SK-N-MC (cell line): ENCODE measurements around the gene CALD1.

ENCODE experiments used
- EZH2 ChIP-seq: fragments of 200-600 bp; sonication (generic); IDR thresholded peaks from one replicate; pipeline ENCODE4 v1.6.1; 2017; ENCODE audit warnings: antibody characterized with exemption
- POLR2AphosphoS5 ChIP-seq: IDR thresholded peaks from 2 replicates; pipeline ENCODE4 v1.6.1; 2012; ENCODE audit warnings: mild to moderate bottlenecking, low read depth, low read length, borderline replicate concordance

- no peak for TF ChIP-seq EZH2
- no peak for TF ChIP-seq POLR2AphosphoS5
These were observed 49.0 kb upstream of the CALD1 start for GRCh38 chr7:134730411-134730829.
